B cell (primary cell): ENCODE measurements around the gene CARD9. TPM values are rescaled to one million over a fixed set of nuclear protein-coding genes. Genes with fewer than 3 reads are reported as not detected.
"Not testable (repeated sequence)": the region's sequence is repeated elsewhere in the genome, so short reads cannot be mapped to it uniquely, and the experiment has no call there.

Source experiments
- ATAC-seq: fragments of 200-7000 bp; cut with Tn5 transposase; one replicate; pipeline ENCODE4 v1.10.0; 2021; ENCODE audit warnings: low read depth, mild to moderate bottlenecking, moderate number of reproducible peaks, moderate library complexity
- CTCF ChIA-PET: fragments of 350-600 bp; sonication (Branson Sonifier 250); formaldehyde crosslinking; loops from one replicate; lab custom pipeline; 2021; ENCODE audit warnings: antibody characterized with exemption, inconsistent platforms; lab: Charles Lee
- POLR2A ChIA-PET: fragments of 350-600 bp; sonication (Branson Sonifier 250); formaldehyde crosslinking; loops from one replicate; lab custom pipeline; 2021; ENCODE audit warnings: antibody characterized with exemption; lab: Charles Lee
- DNase-seq: peaks from one replicate; pipeline ENCODE4 v3.0.0; 2013
- H2AFZ ChIP-seq: 2 replicates; pipeline ENCODE4 v1.6.1; 2012; ENCODE audit warnings: mild to moderate bottlenecking, low read depth, low read length; ENCODE audit not compliant: insufficient read depth, poor library complexity, severe bottlenecking
- H3K27ac ChIP-seq, 2 donors: 1 replicate in 1 of 2; 2 replicates in 1 of 2; pipeline ENCODE4 v1.5.1; 2012 to 2013; ENCODE audit warnings: low read length in 2 of 2, mild to moderate bottlenecking in 2 of 2, moderate library complexity in 1 of 2
- H3K27me3 ChIP-seq, 4 experiments: fragments of 200-600 bp in 1 of 4; sonication (generic) in 1 of 4; replicated peaks in 1 of 4; 1 replicate in 2 of 4; 2 replicates in 2 of 4; pipeline versions ENCODE4 v1.6.1 to v1.7.0; 2013 to 2016; ENCODE audit warnings: low read length in 3 of 4, mild to moderate bottlenecking in 2 of 4, mixed read lengths in 1 of 4, moderate library complexity in 1 of 4; ENCODE audit not compliant: insufficient read depth in 4 of 4, control insufficient read depth in 3 of 4; ENCODE audit errors: control extremely low read depth in 1 of 4
- H3K36me3 ChIP-seq, 2 experiments: replicated peaks in 1 of 2; 1 replicate in 1 of 2; 2 replicates in 1 of 2; pipeline versions ENCODE4 v1.6.1 to v1.7.1; 2013; ENCODE audit warnings: low read length in 1 of 2; ENCODE audit not compliant: insufficient read depth in 2 of 2, control insufficient read depth in 1 of 2; ENCODE audit errors: control extremely low read depth in 1 of 2, extremely low read depth in 1 of 2
- H3K4me1 ChIP-seq, 2 donors: fragments of 200-600 bp in 1 of 2; sonication (generic) in 1 of 2; 1 replicate in 1 of 2; 2 replicates in 1 of 2; pipeline versions ENCODE4 v1.5.1 to v1.6.1; 2013 to 2017; ENCODE audit warnings: low read length in 2 of 2; ENCODE audit not compliant: control insufficient read depth in 2 of 2, insufficient read depth in 2 of 2
- H3K4me2 ChIP-seq: replicated peaks from 2 replicates; pipeline ENCODE3; 2012; ENCODE audit warnings: mild to moderate bottlenecking, low read depth, low read length; ENCODE audit not compliant: poor library complexity, severe bottlenecking
- H3K4me3 ChIP-seq, 5 experiments: fragments of 200-600 bp in 1 of 5; sonication (generic) in 1 of 5; 1 replicate in 3 of 5; 2 replicates in 2 of 5; pipeline versions ENCODE4 v1.5.1 to v1.7.0; 2011 to 2016; ENCODE audit warnings: low read length in 4 of 5, mild to moderate bottlenecking in 4 of 5, low read depth in 2 of 5, control low read depth in 1 of 5, moderate library complexity in 1 of 5; ENCODE audit not compliant: insufficient read depth in 1 of 5; ENCODE audit errors: control extremely low read depth in 1 of 5, extremely low read depth in 1 of 5
- H3K79me2 ChIP-seq: fragments of 200-600 bp; sonication (generic); one replicate; pipeline ENCODE4 v1.6.0; 2016; ENCODE audit warnings: low read length; ENCODE audit not compliant: control insufficient read depth, insufficient read depth
- H3K9ac ChIP-seq: fragments of 200-600 bp; sonication (generic); 2 replicates; pipeline ENCODE4 v1.6.1; 2017; ENCODE audit warnings: mild to moderate bottlenecking, low read length, moderate library complexity
- H3K9me3 ChIP-seq, 3 donors: one replicate each; pipeline versions ENCODE4 v1.6.1 to v1.7.1; 2013; ENCODE audit warnings: low read length in 2 of 3; ENCODE audit not compliant: control insufficient read depth in 2 of 3, insufficient read depth in 1 of 3; ENCODE audit errors: control extremely low read depth in 1 of 3
- H4K20me1 ChIP-seq: 2 replicates; pipeline ENCODE4 v1.6.0; 2012; ENCODE audit warnings: mild to moderate bottlenecking, low read length; ENCODE audit not compliant: insufficient read depth, control insufficient read depth, poor library complexity, severe bottlenecking
- H3K27ac Mint-ChIP-seq: one replicate; pipeline ENCODE4 v1.8.0; 2021; ENCODE audit warnings: mixed read lengths
- H3K27me3 Mint-ChIP-seq: one replicate; pipeline ENCODE4 v1.8.0; 2021; ENCODE audit warnings: mixed read lengths
- H3K4me1 Mint-ChIP-seq: one replicate; pipeline ENCODE4 v1.8.0; 2021; ENCODE audit warnings: mixed read lengths
- H3K4me3 Mint-ChIP-seq: one replicate; pipeline ENCODE4 v1.8.0; 2021; ENCODE audit warnings: mixed read lengths
- H3K9me3 Mint-ChIP-seq: one replicate; pipeline ENCODE4 v1.8.0; 2022; ENCODE audit warnings: mixed read lengths; ENCODE audit not compliant: insufficient read depth
- CTCF ChIP-seq: fragments of 200-600 bp; IDR thresholded peaks from one replicate; pipeline ENCODE4 v1.8.0; 2022; ENCODE audit warnings: antibody characterized with exemption, mild to moderate bottlenecking
- EZH2 ChIP-seq: IDR thresholded peaks from 2 replicates; pipeline ENCODE4 v1.6.1; 2012; ENCODE audit warnings: borderline replicate concordance, low read depth, mild to moderate bottlenecking, moderate library complexity, low read length; ENCODE audit not compliant: insufficient read depth, poor library complexity, severe bottlenecking
- WGBS: methylation state at CpG from one replicate; pipeline ENCODE4 v1.1.5; 2013; ENCODE audit warnings: missing lambda C conversion rate; ENCODE audit not compliant: insufficient coverage; 5-methylcytosine and 5-hydroxymethylcytosine counted together
- intact Hi-C: fragments of 100-400 bp; cut with micrococcal nuclease; formaldehyde crosslinking; loops from one replicate; pipeline ENCODE4 v1.10.0; 2022
- polyA plus RNA-seq: library from polyadenylated mRNA; depleted of rRNA; stranded (reverse); fragments of >200 nt; gene quantifications from 2 replicates; pipeline ENCODE4 v1.2.3, GENCODE V29; 2012
- total RNA-seq, 2 donors: library from RNA; stranded (reverse); fragments of 120-200 nt in 1 of 2; gene quantifications; 1 replicate in 1 of 2; 2 replicates in 1 of 2; pipeline versions ENCODE4 v1.2.3 to v1.2.4, GENCODE V29; 2013 to 2022

CARD9 gene
- total and polyA plus RNA-seq, 2 donors (not counting 1 experiment from before 2014, with no cell fraction given) = 0.57 to 1.1 TPM

GRCh38 chr9:136352682-136353081, 20.8 kb downstream of the CARD9 start:
- Mint-ChIP-seq H3K4me1 (no peaks in the 10 kb centered on the region), H3K4me3 (no peak overlapping the region), H3K27ac (no peak overlapping the region), H3K9me3 (no peaks in the 10 kb centered on the region), H3K27me3 (no peaks in the 10 kb centered on the region)
- Histone ChIP-seq H4K20me1 (no peaks in the 10 kb centered on the region), H3K4me3 (no peak overlapping the region), H3K4me1 (no peaks in the 10 kb centered on the region), H2AFZ (no peak overlapping the region), H3K9me3 (no peaks in the 10 kb centered on the region), H3K27me3 (no peaks in the 10 kb centered on the region), H3K27ac (no peak overlapping the region), H3K36me3 (no peaks in the 10 kb centered on the region), H3K4me2 (no peak overlapping the region), H3K9ac (no peak overlapping the region), H3K79me2 (no peaks in the 10 kb centered on the region)
- ChIA-PET POLR2A (no interaction called here), CTCF (no interaction called here)
- ATAC-seq (no peak), DNase-seq (no peak)
- 87% methylated on average over 16 of the region's 16 CpGs for WGBS
- TF ChIP-seq CTCF = no peak
- TF ChIP-seq EZH2 = no peak
- intact Hi-C loops = no loop called here

GRCh38 chr9:136351868-136352267, 21.6 kb downstream of the CARD9 start:
- H3K4me2 ChIP-seq, H3K9me3 Mint-ChIP-seq, H3K9me3 ChIP-seq, H2AFZ ChIP-seq, H3K27me3 Mint-ChIP-seq, DNase-seq, intact Hi-C loops, H3K4me1 Mint-ChIP-seq, H3K79me2 ChIP-seq, ATAC-seq, H3K4me3 Mint-ChIP-seq, H3K36me3 ChIP-seq, H3K27ac Mint-ChIP-seq, CTCF ChIA-PET, H3K9ac ChIP-seq, H3K4me3 ChIP-seq, H3K27me3 ChIP-seq, POLR2A ChIA-PET, H4K20me1 ChIP-seq, H3K4me1 ChIP-seq, H3K27ac ChIP-seq: not testable (repeated sequence)
- WGBS = 98% methylated on average over 11 of the region's 24 CpGs
